Lower lobe of right lung (tissue), 2 donors: ENCODE results near the gene HERC3. TPM values are rescaled to one million over a fixed set of nuclear protein-coding genes. Genes with fewer than 3 reads are reported as not detected.
A peak's percentile ranks its signal among the peaks of the same experiment; 100 is the strongest.

Experiments used
- ATAC-seq, 2 donors: fragments of 200-7000 bp; cut with Tn5 transposase; one replicate each; pipeline ENCODE4 v1.9.1; 2020 to 2022; ENCODE audit warnings: mild to moderate bottlenecking in 2 of 2, moderate library complexity in 2 of 2
- DNase-seq: peaks from one replicate; pipeline ENCODE4 v3.0.0-alpha.2; 2020
- H3K27ac ChIP-seq: fragments of 200-600 bp; one replicate; pipeline ENCODE4 v1.8.0; 2022
- H3K27me3 ChIP-seq: fragments of 200-600 bp; one replicate; pipeline ENCODE4 v1.8.0; 2022; ENCODE audit warnings: low read depth
- H3K36me3 ChIP-seq: fragments of 200-600 bp; one replicate; pipeline ENCODE4 v1.8.0; 2022; ENCODE audit warnings: mild to moderate bottlenecking
- H3K4me1 ChIP-seq: fragments of 200-600 bp; one replicate; pipeline ENCODE4 v1.8.0; 2022
- H3K4me3 ChIP-seq: fragments of 200-600 bp; one replicate; pipeline ENCODE4 v1.8.0; 2022; ENCODE audit warnings: mild to moderate bottlenecking
- H3K9me3 ChIP-seq: fragments of 200-600 bp; one replicate; pipeline ENCODE4 v1.8.0; 2022
- CTCF ChIP-seq: fragments of 200-600 bp; IDR thresholded peaks from one replicate; pipeline ENCODE4 v1.8.0; 2022; ENCODE audit warnings: antibody characterized with exemption, mild to moderate bottlenecking
- intact Hi-C: fragments of 100-400 bp; cut with DNase I; formaldehyde crosslinking; loops from one replicate; pipeline ENCODE4 v1.11.0; 2022
- total RNA-seq: library from RNA; stranded (reverse); fragmentation: NEBNext Ultra II Directional; extraction: Animal tissue kit (Norgen Biotek cat#: 25700); gene quantifications from one replicate; pipeline ENCODE4 v1.2.1, GENCODE V29; 2021
- donor health status: DM: no; HTN: yes; CAD: no; lungs with severe emphysema.

HERC3 gene
- total RNA-seq, 1 donor from 2014 or later, result 54.1 TPM

GRCh38 chr4:88751258-88752075, 159.2 kb downstream of the HERC3 start:
- Histone ChIP-seq H3K4me3 (no peak overlapping the region), H3K27ac (no peak overlapping the region), H3K27me3 (no peaks in the 10 kb centered on the region), H3K9me3 (no peaks in the 10 kb centered on the region), H3K36me3 (peaks cover 61% of the 10 kb centered on the region), H3K4me1 (no peaks in the 10 kb centered on the region)
- no peak for TF ChIP-seq CTCF
- DNase-seq (no peak), ATAC-seq (peak in 1 of 2 donors; percentile 63)
- intact Hi-C loops, result no loop called here

DNA sequence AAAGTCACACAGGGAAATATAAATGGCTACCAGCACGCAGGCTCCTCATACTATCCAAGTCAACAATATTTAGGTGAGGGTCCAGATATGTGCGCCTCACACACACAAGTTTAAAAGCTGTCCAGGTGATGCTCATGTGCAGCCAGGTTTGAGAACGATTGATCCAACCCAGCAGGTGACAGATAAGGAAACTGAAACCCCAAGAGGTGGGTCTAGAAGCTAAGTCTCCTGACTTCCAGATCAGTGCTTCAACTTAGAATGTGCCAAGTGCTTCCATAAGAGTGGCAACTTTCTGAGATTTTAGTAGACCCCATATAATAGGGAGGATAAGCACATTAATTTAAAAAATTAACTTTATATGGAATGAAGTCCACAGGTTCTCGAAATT, 159.8 kb downstream of the HERC3 start:
- H3K4me1 ChIP-seq, result no peaks in the 10 kb centered on the region
- no peaks in the 10 kb centered on the region for H3K9me3 ChIP-seq
- no peak overlapping the region for H3K4me3 ChIP-seq
- H3K36me3 ChIP-seq, result peaks cover 55% of the 10 kb centered on the region
- H3K27ac ChIP-seq, result no peak overlapping the region
- TF ChIP-seq CTCF, result no peak
- intact Hi-C loops, result no loop called here
- no peak for ATAC-seq
- DNase-seq, result no peak
- H3K27me3 ChIP-seq, result no peaks in the 10 kb centered on the region

GRCh38 chr4:88752754-88753153, 160.5 kb downstream of the HERC3 start:
- Histone ChIP-seq H3K27me3 (no peaks in the 10 kb centered on the region), H3K4me1 (no peaks in the 10 kb centered on the region), H3K36me3 (peaks cover 49% of the 10 kb centered on the region), H3K27ac (no peak overlapping the region), H3K9me3 (no peaks in the 10 kb centered on the region), H3K4me3 (no peak overlapping the region)
- no peak for TF ChIP-seq CTCF
- DNase-seq, result no peak
- ATAC-seq, result peak in 1 of 2 donors; percentile 35
- intact Hi-C loops, result no loop called here

DNA sequence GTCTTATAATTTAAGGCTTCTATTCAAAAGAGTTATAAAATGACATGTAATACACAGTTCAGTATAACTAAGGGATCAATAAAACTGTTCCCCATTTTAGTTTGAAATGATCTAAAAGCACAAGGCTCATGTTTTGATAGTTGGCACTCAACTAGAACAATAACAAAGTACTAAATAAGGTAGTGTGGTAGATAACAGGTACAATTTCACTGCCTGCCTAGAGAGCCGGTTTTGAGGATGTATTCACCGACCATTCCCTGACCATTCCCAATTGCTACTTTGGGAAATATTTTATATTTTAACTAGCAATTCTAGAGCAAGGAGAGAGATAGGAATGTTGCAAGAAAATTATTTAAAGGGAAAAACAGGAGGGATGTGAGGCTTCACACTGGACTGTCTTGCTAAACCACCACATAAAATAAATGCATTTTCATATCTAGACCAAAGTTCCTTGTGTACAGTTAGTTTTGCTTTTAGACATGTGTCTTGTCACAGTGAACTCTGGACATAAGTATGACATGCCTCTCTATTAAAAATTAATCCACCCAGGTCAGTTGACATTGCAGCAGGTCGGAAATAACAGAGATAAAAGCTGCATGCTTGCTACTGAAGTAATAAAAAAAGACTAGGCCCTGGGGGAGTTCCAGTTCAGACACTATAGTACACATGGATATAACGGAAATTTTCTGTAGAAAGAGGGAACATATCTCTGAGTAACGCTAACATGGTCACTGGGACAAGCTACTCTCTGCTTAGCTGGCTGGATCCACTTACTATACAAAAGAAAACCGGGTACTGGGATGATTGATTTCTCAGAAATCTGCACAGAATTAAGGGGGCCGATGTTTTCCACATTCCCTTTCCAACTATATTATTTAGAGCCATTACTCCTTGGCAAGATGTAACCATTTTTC, 161.6 kb downstream of the HERC3 start:
- Histone ChIP-seq H3K4me1 (no peaks in the 10 kb centered on the region), H3K36me3 (peaks cover 41% of the 10 kb centered on the region), H3K9me3 (no peaks in the 10 kb centered on the region), H3K27me3 (no peaks in the 10 kb centered on the region), H3K4me3 (no peak overlapping the region), H3K27ac (no peak overlapping the region)
- intact Hi-C loops, result no loop called here
- no peak for TF ChIP-seq CTCF
- DNase-seq (no peak), ATAC-seq (no peak)

DNA sequence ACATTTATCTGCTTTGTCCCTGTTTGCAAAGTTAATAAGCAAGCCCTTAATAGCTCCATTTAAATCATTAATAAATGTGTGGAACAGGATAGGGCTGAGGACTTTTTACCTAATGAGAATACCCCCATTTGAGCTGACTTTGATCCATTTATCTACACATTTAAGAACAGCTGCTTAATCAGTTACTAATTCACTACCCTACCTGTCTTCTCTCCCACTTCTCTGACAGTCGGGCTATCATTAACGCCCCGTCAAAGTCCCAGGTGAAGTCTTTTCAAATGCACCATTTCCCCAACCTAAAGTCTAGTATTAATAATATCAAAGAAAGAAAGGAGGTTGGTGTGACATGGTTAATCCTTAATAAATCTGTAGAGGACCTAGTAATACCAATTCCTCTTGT, 162.5 kb downstream of the HERC3 start:
- H3K9me3 ChIP-seq, result no peaks in the 10 kb centered on the region
- H3K27me3 ChIP-seq, result no peaks in the 10 kb centered on the region
- no peak for TF ChIP-seq CTCF
- no peak overlapping the region for H3K4me3 ChIP-seq
- DNase-seq (no peak), ATAC-seq (no peak)
- H3K4me1 ChIP-seq, result peaks cover 3% of the 10 kb centered on the region
- H3K36me3 ChIP-seq, result peaks cover 32% of the 10 kb centered on the region
- intact Hi-C loops, result no loop called here
- H3K27ac ChIP-seq, result no peak overlapping the region
